Measurements from ENCODE around the gene GRAMD4. TPM values are rescaled to one million over a fixed set of nuclear protein-coding genes. Genes with fewer than 3 reads are reported as not detected.

The GRAMD4 gene
- total RNA-seq, 1 donor from 2014 or later: 30.9 TPM

DNA sequence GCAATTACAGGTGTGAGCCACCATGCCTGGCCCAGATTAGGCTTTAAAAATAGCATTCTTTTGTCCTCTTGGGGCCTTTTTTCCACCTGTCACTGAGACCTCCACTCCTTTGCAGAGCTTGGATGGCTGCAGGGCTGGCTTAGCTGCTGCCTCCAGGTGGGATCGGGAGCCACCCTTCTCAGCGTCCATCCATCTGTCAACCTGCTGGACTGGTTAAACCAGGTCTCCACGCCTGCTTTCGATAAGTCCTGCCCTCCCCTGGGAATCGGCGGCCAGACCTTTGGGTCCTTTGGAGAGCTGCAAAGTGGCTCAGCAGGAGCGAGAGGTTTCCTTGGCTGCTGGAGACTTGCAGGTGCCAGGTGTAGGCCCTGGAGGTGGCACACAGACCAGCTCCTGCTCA, 23.4 kb upstream of the GRAMD4 start:
- DNase-seq (ENCODE audit: low read depth in 2 of 2): no peak

DNA sequence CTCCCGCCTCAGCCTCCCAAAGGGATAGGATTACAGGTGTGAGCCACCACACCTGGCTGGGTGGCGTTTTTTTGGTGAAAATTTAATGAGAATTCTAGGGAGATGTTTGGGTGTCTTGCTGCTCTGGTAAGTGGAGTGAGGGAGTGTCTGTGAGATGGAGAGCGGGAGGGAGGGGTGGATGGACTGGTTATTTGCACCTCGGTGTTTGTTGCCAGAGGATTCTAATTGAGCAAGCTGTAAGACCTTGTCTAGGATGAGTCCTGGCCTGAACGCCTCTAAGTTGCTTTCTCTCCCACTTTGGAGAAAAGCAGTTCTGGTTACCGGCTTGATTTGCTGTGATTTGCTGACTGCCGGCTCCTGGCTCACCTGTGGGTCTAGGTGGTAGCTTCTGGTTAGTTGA, 22.0 kb upstream of the GRAMD4 start:
- no peak for DNase-seq (ENCODE audit: low read depth in 2 of 2)

DNA sequence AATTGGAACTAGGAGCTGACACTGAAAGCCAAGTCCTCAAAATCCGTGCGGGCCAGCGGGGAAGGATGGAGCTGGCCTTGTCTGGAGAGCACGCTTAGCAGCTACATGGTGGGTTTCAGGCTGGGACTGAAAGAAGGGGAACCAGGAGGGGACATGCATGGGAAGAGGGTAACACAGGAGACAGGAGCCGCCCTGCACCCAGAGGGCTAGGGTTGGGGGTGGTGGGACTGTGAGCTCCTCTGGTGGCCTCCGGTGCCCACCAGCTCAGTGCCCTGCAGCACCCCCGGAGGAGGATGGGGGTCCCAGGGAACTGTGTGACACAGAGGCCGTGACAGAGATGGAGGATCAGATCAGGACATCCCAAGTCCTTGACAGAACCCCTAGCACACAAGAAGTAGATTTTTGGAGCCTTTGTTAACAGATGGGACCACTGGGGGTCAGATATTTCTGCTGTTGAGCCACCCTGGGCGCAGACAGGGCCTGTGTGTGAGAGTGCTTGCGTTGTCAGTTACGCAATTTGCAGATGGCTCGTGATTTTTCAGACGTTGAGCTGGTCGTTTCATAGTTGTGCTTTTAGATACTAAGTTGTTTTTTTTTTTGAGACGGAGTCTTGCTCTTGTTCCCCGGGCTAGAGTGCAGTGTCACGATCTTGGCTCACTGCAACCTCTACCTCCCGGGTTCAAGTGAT, 21.3 kb upstream of the GRAMD4 start:
- DNase-seq (ENCODE audit: low read depth in 2 of 2): no peak

GRCh38 chr22:46600273-46600796, 19.9 kb upstream of the GRAMD4 start:
- DNase-seq (ENCODE audit: low read depth in 2 of 2): no peak

DNA sequence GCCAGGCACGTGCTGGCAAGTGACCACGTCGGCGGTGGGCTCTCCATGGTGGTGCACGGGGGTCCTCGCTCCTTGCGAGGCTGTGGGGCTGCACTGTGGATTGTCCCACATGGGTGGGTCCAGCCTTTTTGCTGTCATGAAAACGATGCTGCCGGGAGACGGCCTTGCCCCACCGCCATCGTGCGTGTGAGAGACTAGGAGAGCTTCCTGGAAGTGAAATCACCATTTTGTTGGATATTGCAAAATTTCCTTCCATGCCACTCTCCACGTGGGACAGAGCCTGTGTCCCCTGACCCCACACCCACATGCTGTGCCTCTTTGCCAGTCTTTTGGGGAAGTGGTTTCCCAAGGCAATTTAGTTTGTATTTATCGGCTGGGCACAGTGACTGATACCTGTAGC, 18.2 kb upstream of the GRAMD4 start:
- DNase-seq (ENCODE audit: low read depth in 2 of 2): no peak

- no peak for DNase-seq (ENCODE audit: low read depth in 2 of 2)
Measured at GRCh38 chr22:46604306-46604690, 15.9 kb upstream of the GRAMD4 start.

DNA sequence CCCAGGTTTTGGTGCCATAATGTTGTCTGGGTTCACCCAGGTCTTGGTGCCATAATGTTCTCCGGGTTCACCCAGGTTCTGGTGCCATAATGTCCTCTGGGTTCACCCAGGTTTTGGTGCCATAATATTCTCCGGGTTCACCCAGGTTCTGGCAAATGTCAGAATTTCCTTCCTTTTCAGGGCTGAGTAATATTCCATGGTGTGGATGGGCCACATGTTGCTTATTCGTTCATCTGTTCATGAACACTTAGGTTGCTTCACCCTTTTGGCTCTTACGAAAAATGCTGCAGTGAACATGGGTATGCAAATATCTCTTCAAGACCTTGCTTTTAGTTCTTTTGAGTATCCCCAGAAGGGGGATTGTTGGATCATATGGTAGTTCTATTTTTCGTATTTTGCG, 15.1 kb upstream of the GRAMD4 start:
- no peak for DNase-seq (ENCODE audit: low read depth in 2 of 2)

GRCh38 chr22:46606886-46607285, 13.3 kb upstream of the GRAMD4 start:
- DNase-seq (ENCODE audit: low read depth in 2 of 2): no peak

DNA sequence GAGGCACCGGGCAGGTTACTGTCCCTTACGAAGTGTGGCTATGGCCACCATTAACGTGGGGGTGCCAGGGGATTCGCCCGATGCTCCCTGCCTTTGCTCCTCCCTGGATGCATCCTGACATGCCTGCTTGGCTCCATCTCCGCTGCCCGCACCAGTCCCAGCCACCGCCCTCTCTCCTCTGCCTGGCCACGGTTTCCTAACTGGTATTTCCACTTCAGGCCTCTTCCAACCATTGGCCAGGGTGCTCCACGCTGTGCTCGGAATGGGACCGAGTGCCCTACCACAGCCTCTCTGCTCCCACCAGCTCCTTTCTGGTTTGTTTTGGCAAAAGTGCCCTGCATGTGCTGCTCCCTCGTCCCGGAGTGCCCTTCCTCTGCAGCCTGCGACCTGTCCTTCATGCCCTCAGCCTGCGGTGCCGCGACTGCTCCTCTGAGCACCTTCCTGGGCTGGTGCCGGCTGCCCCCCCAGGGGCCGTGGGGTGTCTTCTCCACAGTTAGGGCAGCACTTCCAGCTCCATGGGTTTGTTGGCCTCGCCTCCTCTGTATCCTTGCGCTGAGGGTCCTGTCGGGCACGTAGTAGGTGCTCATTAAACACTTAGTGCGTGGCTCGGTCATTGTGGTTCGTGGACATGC, 12.6 kb upstream of the GRAMD4 start:
- no peak for DNase-seq (ENCODE audit: low read depth in 2 of 2)

GRCh38 chr22:46609175-46609690, 11.0 kb upstream of the GRAMD4 start:
- no peak for DNase-seq (ENCODE audit: low read depth in 2 of 2)

- no peak for DNase-seq (ENCODE audit: low read depth in 2 of 2)
Measured at GRCh38 chr22:46609724-46610201, 10.4 kb upstream of the GRAMD4 start.

DNA sequence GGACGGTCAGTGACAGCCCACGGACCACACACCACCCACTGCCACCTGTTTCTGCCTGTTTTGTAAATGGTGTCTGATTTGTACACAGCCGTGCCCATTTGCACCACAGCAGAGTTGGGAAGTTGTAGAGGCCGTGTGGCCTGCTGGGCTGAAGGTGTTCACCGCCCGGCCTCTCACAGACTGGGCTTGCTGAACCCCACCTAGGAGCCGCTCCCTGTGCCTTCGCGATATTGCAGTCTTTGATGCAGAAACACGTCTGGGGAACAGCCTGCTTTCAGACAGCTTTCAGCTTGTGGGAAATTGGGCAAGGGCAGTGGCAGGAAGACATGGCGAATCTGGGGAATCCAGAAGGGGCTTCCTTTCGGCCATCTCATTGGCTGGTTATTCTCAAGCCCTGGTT, 9.8 kb upstream of the GRAMD4 start:
- no peak for DNase-seq (ENCODE audit: low read depth in 2 of 2)

GRCh38 chr22:46611189-46611588, 9.0 kb upstream of the GRAMD4 start:
- DNase-seq (ENCODE audit: low read depth in 2 of 2): no peak

- DNase-seq (ENCODE audit: low read depth in 2 of 2): no peak
Measured at GRCh38 chr22:46612341-46612903, 7.8 kb upstream of the GRAMD4 start.

DNA sequence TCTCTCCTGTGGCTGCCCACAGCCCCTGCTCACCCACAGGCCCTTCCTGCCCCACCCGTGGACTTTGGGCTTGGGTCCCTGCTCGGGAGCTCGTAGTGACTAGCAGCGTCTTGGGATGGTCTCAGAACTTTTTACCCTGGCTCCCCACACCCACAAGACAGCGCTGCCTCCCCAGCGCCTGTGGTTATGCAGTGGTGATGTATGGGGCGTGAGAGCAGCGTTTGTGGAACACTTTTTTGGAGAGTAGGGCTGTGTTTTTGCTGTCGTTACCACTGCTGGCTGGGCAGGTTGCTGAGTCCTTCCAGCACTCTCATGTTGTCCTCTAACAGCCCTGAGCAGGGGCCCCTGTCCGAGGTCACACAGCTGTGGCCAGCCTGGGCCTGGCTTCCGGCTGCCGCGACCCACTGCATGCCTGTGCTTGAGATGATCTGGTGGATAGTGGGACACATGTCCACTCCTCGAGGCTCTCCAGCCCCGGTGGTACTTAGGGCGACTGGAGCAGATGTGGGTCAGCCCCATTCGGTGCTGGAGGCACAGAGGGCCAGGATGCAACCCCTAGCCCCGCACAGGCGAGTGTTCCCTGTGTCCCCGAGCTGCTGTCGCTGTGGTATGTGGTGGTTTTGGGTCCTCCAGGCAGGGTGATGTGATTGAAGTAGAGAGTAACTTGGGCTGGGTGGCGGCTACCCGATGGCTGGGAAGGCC, 7.1 kb upstream of the GRAMD4 start:
- DNase-seq (ENCODE audit: low read depth in 2 of 2): no peak

GRCh38 chr22:46613606-46614021, 6.6 kb upstream of the GRAMD4 start:
- peak in 1 of 2 donors; percentile 48 for DNase-seq (ENCODE audit: low read depth in 2 of 2)

DNA sequence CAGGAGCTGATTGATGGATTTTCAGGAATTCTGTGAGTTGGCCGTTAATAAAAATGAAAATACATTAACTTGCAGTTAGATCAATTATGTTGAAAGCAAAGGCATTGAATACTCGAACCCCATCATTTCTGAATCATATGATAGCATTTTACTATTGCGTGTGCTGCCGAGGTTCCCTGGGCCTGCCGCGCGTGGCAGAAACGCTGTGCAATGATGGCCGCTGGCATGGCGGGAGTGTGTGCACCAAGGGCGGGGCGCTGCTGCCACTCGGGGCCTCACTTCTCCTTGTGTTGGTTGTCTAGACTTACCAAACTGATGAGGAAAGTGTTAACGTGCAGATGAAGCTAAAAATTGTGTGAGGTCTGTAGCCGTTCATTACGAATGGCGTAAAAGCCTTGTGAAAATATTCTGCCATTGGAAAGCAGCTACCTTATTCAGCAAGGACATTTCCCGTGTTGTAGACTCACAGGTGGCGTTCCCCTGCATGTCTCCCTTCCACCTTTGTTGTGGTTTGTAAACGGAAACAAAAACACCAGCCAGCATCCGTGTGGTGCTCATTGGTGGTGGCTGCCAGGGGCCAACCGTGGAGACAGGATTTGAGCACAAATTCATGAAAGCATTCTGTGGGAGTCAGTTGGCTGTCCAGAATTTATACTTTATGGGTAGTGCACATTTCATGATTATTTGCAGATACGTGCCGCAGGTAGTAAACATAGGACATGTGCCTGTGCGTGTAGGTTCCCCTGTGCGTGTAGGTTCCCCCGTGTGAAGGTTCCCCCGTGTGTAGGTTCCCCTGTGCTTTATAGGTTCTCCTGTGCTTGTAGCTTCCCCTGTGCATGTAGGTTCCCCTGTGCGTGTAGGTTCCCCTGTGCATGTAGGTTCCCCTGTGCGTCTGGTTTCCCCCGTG, 5.9 kb upstream of the GRAMD4 start:
- DNase-seq (ENCODE audit: low read depth in 2 of 2): no peak

DNA sequence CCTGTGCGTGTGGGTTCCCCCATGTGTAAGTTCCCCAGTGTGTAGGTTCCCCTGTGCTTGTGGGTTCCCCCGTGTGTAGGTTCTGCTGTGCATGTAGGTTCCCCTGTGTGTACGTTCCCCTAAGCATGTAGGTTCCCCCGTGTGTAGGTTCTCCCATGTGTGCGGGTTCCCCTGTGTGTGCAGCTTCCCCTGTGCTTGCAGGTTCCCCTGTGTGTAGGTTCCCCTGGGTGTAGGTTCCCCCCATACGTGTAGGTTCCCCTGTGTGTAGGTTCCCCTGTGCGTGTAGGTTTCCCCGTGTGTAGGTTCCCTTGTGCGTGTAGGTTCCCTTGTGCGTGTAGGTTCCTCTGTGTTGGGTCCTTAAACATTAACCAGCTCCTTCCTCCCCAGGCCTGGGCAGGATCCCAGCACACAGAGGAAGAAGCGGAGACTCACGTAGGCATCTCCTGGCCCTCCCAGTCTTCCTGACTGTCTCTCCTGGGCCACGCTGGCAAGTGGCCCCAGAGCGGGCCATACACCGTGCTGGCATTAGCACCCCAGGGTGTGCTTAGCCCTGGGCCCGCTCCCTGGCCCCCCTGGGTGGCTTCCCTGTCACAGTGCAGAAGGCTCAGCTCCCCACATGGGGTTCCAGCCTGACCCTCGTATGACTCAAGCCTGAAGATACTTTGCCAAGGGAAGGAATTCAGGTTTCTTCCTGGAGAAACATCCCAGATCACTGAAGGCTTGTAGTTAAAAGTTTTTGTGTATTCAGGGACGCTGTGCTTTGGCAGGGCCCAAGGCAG, 2.8 kb upstream of the GRAMD4 start:
- DNase-seq (ENCODE audit: low read depth in 2 of 2): no peak

DNA sequence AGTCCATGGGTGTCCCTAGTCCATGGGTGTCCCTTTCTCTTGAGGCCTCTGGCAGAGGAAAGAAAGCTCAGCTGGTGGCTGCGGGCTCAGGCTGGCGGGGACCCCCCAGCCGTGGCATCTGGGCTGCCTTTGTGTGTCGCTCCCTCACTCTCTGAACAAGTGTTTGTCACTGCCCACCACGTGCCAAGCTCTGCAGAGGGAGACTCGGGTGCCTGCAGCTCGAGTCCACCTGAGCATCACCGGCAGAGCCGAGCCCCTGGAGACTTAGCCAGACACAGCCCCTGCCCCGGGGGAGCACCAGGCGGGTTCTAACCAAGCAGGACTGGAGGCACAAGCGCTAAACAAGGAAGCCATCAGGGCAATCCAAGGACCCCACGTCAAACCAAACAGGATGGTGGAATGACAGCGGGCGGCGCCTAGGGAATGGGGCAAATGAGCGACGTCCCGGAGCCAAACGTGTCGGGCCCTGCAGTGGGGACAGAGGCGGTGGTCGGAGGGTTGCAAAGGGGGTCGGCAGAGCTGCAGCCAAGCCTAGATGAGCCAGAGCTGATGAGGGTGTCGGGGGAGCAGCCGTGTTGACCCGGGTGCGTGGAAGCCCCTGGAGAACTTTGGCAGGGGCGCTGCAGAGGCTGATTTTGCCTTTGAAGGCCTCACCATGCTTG, 2.1 kb upstream of the GRAMD4 start:
- DNase-seq (ENCODE audit: low read depth in 2 of 2): no peak

- DNase-seq (ENCODE audit: low read depth in 2 of 2): no peak
Measured at GRCh38 chr22:46618667-46619066, 1.5 kb upstream of the GRAMD4 start.

All from dermis microvascular lymphatic vessel endothelial cell (primary cell).